ENCODE measurements around the gene LCOR.

LCOR gene

GRCh38 chr10:96830511-96831199 is 1.4 kb upstream of the LCOR start:
- peak; percentile 86 for TF ChIP-seq CTCF (IDR thresholded peaks at IDR 0.05; ENCODE audit: low read depth, low read length, missing control alignments)
- peak; percentile 64 for DNase-seq (ENCODE audit: low read depth)
- no peak overlapping the region for H3K4me3 ChIP-seq (ENCODE audit: low read depth, low read length)
- in situ Hi-C loops (cut with HindIII; ENCODE audit: low sequenced_read_pairs), result no loop called here

GRCh38 chr10:96831200-96831866 is 765 bp upstream of the LCOR start:
- peak overlapping the region; percentile 72 for H3K4me3 ChIP-seq (ENCODE audit: low read depth, low read length)
- in situ Hi-C loops (cut with HindIII; ENCODE audit: low sequenced_read_pairs), result no loop called here
- no peak for TF ChIP-seq CTCF (IDR thresholded peaks at IDR 0.05; ENCODE audit: low read depth, low read length, missing control alignments)
- no peak for DNase-seq (ENCODE audit: low read depth)

GRCh38 chr10:96832721-96833219 is 672 bp downstream of the LCOR start:
- H3K4me3 ChIP-seq (ENCODE audit: low read depth, low read length), result peak overlapping the region; percentile 72
- in situ Hi-C loops (cut with HindIII; ENCODE audit: low sequenced_read_pairs), result no loop called here
- no peak for TF ChIP-seq CTCF (IDR thresholded peaks at IDR 0.05; ENCODE audit: low read depth, low read length, missing control alignments)
- DNase-seq (ENCODE audit: low read depth), result no peak

GRCh38 chr10:96833220-96834001 is 1.3 kb downstream of the LCOR start:
- no peak for DNase-seq (ENCODE audit: low read depth)
- H3K4me3 ChIP-seq (ENCODE audit: low read depth, low read length), result peak overlapping the region; percentile 72
- no peak for TF ChIP-seq CTCF (IDR thresholded peaks at IDR 0.05; ENCODE audit: low read depth, low read length, missing control alignments)
- in situ Hi-C loops (cut with HindIII; ENCODE audit: low sequenced_read_pairs), result no loop called here

- no peak for DNase-seq (ENCODE audit: low read depth)
- in situ Hi-C loops (cut with HindIII; ENCODE audit: low sequenced_read_pairs), result no loop called here
- TF ChIP-seq CTCF (IDR thresholded peaks at IDR 0.05; ENCODE audit: low read depth, low read length, missing control alignments), result no peak
These were observed 2.0 kb downstream of the LCOR start for GRCh38 chr10:96834120-96834519.

GRCh38 chr10:96835899-96836298 is 3.8 kb downstream of the LCOR start:
- no peak for DNase-seq (ENCODE audit: low read depth)
- no peak for TF ChIP-seq CTCF (IDR thresholded peaks at IDR 0.05; ENCODE audit: low read depth, low read length, missing control alignments)
- H3K4me3 ChIP-seq (ENCODE audit: low read depth, low read length), result no peak overlapping the region

More at GRCh38 chr10:96834120-96834519, 2.0 kb downstream of the LCOR start:
- H3K4me3 ChIP-seq (ENCODE audit: low read depth, low read length), result peak overlapping the region; percentile 72

More at GRCh38 chr10:96835899-96836298, 3.8 kb downstream of the LCOR start:
- in situ Hi-C loops (cut with HindIII; ENCODE audit: low sequenced_read_pairs), result no loop called here

Measured in astrocyte of the cerebellum (primary cell).